ENCODE data around the gene DDX1. TPM values are rescaled to one million over a fixed set of nuclear protein-coding genes. Genes with fewer than 3 reads are reported as not detected.

Gene DDX1
- polyA plus RNA-seq, 1 donor from 2014 or later, result 38.0 TPM

GRCh38 chr2:15655123-15655887 lies 63.6 kb downstream of the DDX1 start:
- peaks cover 5% of the 10 kb centered on the region for H3K27me3 Mint-ChIP-seq
- H3K27ac Mint-ChIP-seq, result no peak overlapping the region
- no peaks in the 10 kb centered on the region for H3K36me3 Mint-ChIP-seq
- peaks cover 0 to 2% (median 0%) of the 10 kb centered on the region in 3 donors for H3K9me3 Mint-ChIP-seq
- no peak overlapping the region for H3K4me3 Mint-ChIP-seq
- no peaks in the 10 kb centered on the region for H3K4me1 Mint-ChIP-seq

- Mint-ChIP-seq H3K27me3 (peaks cover 5% of the 10 kb centered on the region), H3K4me1 (no peaks in the 10 kb centered on the region), H3K9me3 (peaks cover 0 to 2% (median 0%) of the 10 kb centered on the region in 3 donors), H3K4me3 (no peak overlapping the region), H3K36me3 (no peaks in the 10 kb centered on the region), H3K27ac (no peak overlapping the region)
Measured at GRCh38 chr2:15656090-15656489, 64.4 kb downstream of the DDX1 start.

- Mint-ChIP-seq H3K27ac (no peak overlapping the region), H3K27me3 (peaks cover 5% of the 10 kb centered on the region), H3K9me3 (peaks cover 0 to 2% (median 0%) of the 10 kb centered on the region in 3 donors), H3K4me3 (no peak overlapping the region), H3K4me1 (no peaks in the 10 kb centered on the region), H3K36me3 (no peaks in the 10 kb centered on the region)
Measured at GRCh38 chr2:15657759-15658158, 66.1 kb downstream of the DDX1 start.

- Mint-ChIP-seq H3K9me3 (peaks cover 0 to 4% (median 3%) of the 10 kb centered on the region in 3 donors), H3K36me3 (no peaks in the 10 kb centered on the region), H3K27ac (no peak overlapping the region), H3K27me3 (peaks cover 5% of the 10 kb centered on the region), H3K4me3 (no peak overlapping the region), H3K4me1 (no peaks in the 10 kb centered on the region)
Measured at GRCh38 chr2:15658911-15659310, 67.2 kb downstream of the DDX1 start.

- Mint-ChIP-seq H3K4me1 (no peaks in the 10 kb centered on the region), H3K36me3 (no peaks in the 10 kb centered on the region), H3K27me3 (no peaks in the 10 kb centered on the region), H3K27ac (no peak overlapping the region), H3K9me3 (peaks cover 0 to 4% (median 3%) of the 10 kb centered on the region in 3 donors), H3K4me3 (no peak overlapping the region)
Measured at GRCh38 chr2:15660491-15661294, 69.0 kb downstream of the DDX1 start.

- H3K27me3 Mint-ChIP-seq, result no peaks in the 10 kb centered on the region
- H3K4me1 Mint-ChIP-seq, result no peaks in the 10 kb centered on the region
- no peak overlapping the region for H3K4me3 Mint-ChIP-seq
- H3K9me3 Mint-ChIP-seq, result peaks cover 0 to 4% (median 3%) of the 10 kb centered on the region in 3 donors
- H3K27ac Mint-ChIP-seq, result no peak overlapping the region
- no peaks in the 10 kb centered on the region for H3K36me3 Mint-ChIP-seq
Measured at GRCh38 chr2:15661295-15661569, 69.6 kb downstream of the DDX1 start.

- Mint-ChIP-seq H3K27ac (no peak overlapping the region), H3K27me3 (no peaks in the 10 kb centered on the region), H3K36me3 (no peaks in the 10 kb centered on the region), H3K4me1 (no peaks in the 10 kb centered on the region), H3K4me3 (no peak overlapping the region), H3K9me3 (peaks cover 0 to 4% (median 3%) of the 10 kb centered on the region in 3 donors)
Measured at GRCh38 chr2:15662026-15662425, 70.4 kb downstream of the DDX1 start.

- H3K27ac Mint-ChIP-seq, result no peak overlapping the region
- no peak overlapping the region for H3K4me3 Mint-ChIP-seq
- H3K27me3 Mint-ChIP-seq, result no peaks in the 10 kb centered on the region
Measured at GRCh38 chr2:15662579-15662978, 70.9 kb downstream of the DDX1 start.

GRCh38 chr2:15663802-15664201 lies 72.1 kb downstream of the DDX1 start:
- H3K27me3 Mint-ChIP-seq, result no peaks in the 10 kb centered on the region
- no peaks in the 10 kb centered on the region for H3K36me3 Mint-ChIP-seq
- H3K27ac Mint-ChIP-seq, result no peak overlapping the region

More at GRCh38 chr2:15662579-15662978, 70.9 kb downstream of the DDX1 start:
- Mint-ChIP-seq H3K4me1 (no peaks in the 10 kb centered on the region), H3K36me3 (no peaks in the 10 kb centered on the region), H3K9me3 (peaks cover 0 to 4% (median 3%) of the 10 kb centered on the region in 3 donors)

GRCh38 chr2:15664273-15665066 lies 72.8 kb downstream of the DDX1 start:
- Mint-ChIP-seq H3K36me3 (no peaks in the 10 kb centered on the region), H3K4me3 (no peak overlapping the region), H3K4me1 (no peaks in the 10 kb centered on the region), H3K27me3 (no peaks in the 10 kb centered on the region), H3K9me3 (peaks cover 0 to 3% (median 2%) of the 10 kb centered on the region in 3 donors), H3K27ac (no peak overlapping the region)

More at GRCh38 chr2:15663802-15664201, 72.1 kb downstream of the DDX1 start:
- Mint-ChIP-seq H3K4me3 (no peak overlapping the region), H3K4me1 (no peaks in the 10 kb centered on the region), H3K9me3 (peaks cover 0 to 4% (median 3%) of the 10 kb centered on the region in 3 donors)

- Mint-ChIP-seq H3K36me3 (no peaks in the 10 kb centered on the region), H3K9me3 (peaks cover 0 to 3% (median 2%) of the 10 kb centered on the region in 3 donors), H3K4me1 (no peaks in the 10 kb centered on the region), H3K27ac (no peak overlapping the region), H3K4me3 (no peak overlapping the region), H3K27me3 (no peaks in the 10 kb centered on the region)
Measured at GRCh38 chr2:15665067-15665942, 73.6 kb downstream of the DDX1 start.

GRCh38 chr2:15665943-15666460 lies 74.3 kb downstream of the DDX1 start:
- Mint-ChIP-seq H3K27me3 (no peaks in the 10 kb centered on the region), H3K36me3 (no peaks in the 10 kb centered on the region), H3K27ac (no peak overlapping the region), H3K4me3 (no peak overlapping the region), H3K9me3 (peaks cover 0 to 3% (median 2%) of the 10 kb centered on the region in 3 donors), H3K4me1 (no peaks in the 10 kb centered on the region)

GRCh38 chr2:15666861-15667808 lies 75.5 kb downstream of the DDX1 start:
- Mint-ChIP-seq H3K9me3 (peaks cover 0 to 3% (median 2%) of the 10 kb centered on the region in 3 donors), H3K27ac (no peak overlapping the region), H3K27me3 (no peaks in the 10 kb centered on the region), H3K4me1 (no peaks in the 10 kb centered on the region), H3K4me3 (no peak overlapping the region), H3K36me3 (no peaks in the 10 kb centered on the region)

Data from IgD-negative memory B cell (primary cell).